ENCODE measurements around the gene ITFG1. TPM values are rescaled to one million over a fixed set of nuclear protein-coding genes. Genes with fewer than 3 reads are reported as not detected.

ITFG1 gene
- total RNA-seq, 1 experiment from 2014 or later, result 20.0 TPM

DNA sequence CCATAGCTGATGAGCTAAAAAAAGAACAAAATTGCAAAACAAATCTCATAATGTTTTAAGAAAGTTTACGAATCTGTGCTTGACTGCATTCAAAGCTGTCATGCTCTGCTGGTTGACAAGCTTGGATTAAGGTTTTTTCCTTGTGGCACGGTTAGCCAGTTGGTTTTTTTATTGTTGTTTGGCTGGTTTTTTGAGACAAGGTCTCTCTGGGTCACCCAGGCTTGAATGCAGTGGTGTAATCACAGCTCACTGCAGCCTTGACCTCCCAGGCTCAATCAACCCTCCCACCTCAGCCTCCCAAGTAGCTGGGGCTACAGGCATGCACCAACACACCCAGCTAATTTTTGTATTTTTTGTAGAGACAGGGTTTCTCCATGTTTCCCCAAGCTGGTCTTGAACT, 45.9 kb upstream of the ITFG1 start:
- H3K4me1 ChIP-seq (ENCODE audit: insufficient read depth, low read length), result no peaks in the 10 kb centered on the region
- H3F3A ChIP-seq (ENCODE audit: low read length, unreplicated experiment), result no peaks in the 10 kb centered on the region
- no peak overlapping the region for H3K4me2 ChIP-seq (ENCODE audit: low read length)
- H3K9ac ChIP-seq (ENCODE audit: low read length), result no peak overlapping the region
- no peaks in the 10 kb centered on the region for H3K79me2 ChIP-seq (ENCODE audit: low read length)
- BruUV-seq (replicated peaks), result no TSS peak
- H3K4me3 ChIP-seq (ENCODE audit: low read length), result no peak overlapping the region
- no peaks in the 10 kb centered on the region for H3K27me3 ChIP-seq (ENCODE audit: low read length)
- intact Hi-C loops (cut with micrococcal nuclease), result no loop called here
- no peak for DNase-seq
- no peaks in the 10 kb centered on the region for H3K9me2 ChIP-seq (replicated peaks; ENCODE audit: low read length)
- no peak for ATAC-seq
- TF ChIP-seq, protein P1, sequence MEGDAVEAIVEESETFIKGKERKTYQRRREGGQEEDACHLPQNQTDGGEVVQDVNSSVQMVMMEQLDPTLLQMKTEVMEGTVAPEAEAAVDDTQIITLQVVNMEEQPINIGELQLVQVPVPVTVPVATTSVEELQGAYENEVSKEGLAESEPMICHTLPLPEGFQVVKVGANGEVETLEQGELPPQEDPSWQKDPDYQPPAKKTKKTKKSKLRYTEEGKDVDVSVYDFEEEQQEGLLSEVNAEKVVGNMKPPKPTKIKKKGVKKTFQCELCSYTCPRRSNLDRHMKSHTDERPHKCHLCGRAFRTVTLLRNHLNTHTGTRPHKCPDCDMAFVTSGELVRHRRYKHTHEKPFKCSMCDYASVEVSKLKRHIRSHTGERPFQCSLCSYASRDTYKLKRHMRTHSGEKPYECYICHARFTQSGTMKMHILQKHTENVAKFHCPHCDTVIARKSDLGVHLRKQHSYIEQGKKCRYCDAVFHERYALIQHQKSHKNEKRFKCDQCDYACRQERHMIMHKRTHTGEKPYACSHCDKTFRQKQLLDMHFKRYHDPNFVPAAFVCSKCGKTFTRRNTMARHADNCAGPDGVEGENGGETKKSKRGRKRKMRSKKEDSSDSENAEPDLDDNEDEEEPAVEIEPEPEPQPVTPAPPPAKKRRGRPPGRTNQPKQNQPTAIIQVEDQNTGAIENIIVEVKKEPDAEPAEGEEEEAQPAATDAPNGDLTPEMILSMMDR (conservative IDR thresholded peaks at IDR 0.05; ENCODE audit: low read depth, low read length), result no peak
- TF ChIP-seq EZH2 (IDR thresholded peaks at IDR 0.05; ENCODE audit: low read length, unreplicated experiment) (no peak), EZH2phosphoT487 (IDR thresholded peaks at IDR 0.05; ENCODE audit: borderline replicate concordance, low read length) (no peak)
- no peak overlapping the region for H2AFZ ChIP-seq (ENCODE audit: low read length)
- peaks cover 14% of the 10 kb centered on the region; the same call in 1 of the 2 replicates for H3K36me3 ChIP-seq (ENCODE audit: low read depth, low read length)
- no peaks in the 10 kb centered on the region for H4K20me1 ChIP-seq (ENCODE audit: low read length)
- ChIA-PET CTCF (no interaction called here), POLR2A (ENCODE audit: unreplicated experiment) (no interaction called here)
- H3K27ac ChIP-seq (ENCODE audit: low read length), result no peak overlapping the region
- no peaks in the 10 kb centered on the region for H3K9me3 ChIP-seq (ENCODE audit: low read length)

GRCh38 chr16:47504599-47504998, 43.7 kb upstream of the ITFG1 start:
- no peaks in the 10 kb centered on the region for H3K9me2 ChIP-seq (replicated peaks; ENCODE audit: low read length)
- ChIA-PET CTCF (no interaction called here), POLR2A (ENCODE audit: unreplicated experiment) (no interaction called here)
- no peaks in the 10 kb centered on the region for H4K20me1 ChIP-seq (ENCODE audit: low read length)
- peaks cover 21% of the 10 kb centered on the region for H3K36me3 ChIP-seq (ENCODE audit: low read depth, low read length)
- DNase-seq (no peak), ATAC-seq (no peak)
- TF ChIP-seq, protein P1 (conservative IDR thresholded peaks at IDR 0.05; ENCODE audit: low read depth, low read length), result no peak
- no peak for TF ChIP-seq EZH2 (IDR thresholded peaks at IDR 0.05; ENCODE audit: low read length, unreplicated experiment)
- H3K4me3 ChIP-seq (ENCODE audit: low read length), result no peak overlapping the region
- no peak overlapping the region for H3K4me2 ChIP-seq (ENCODE audit: low read length)
- no peak overlapping the region for H2AFZ ChIP-seq (ENCODE audit: low read length)
- H3K9me3 ChIP-seq (ENCODE audit: low read length), result no peaks in the 10 kb centered on the region
- no TSS peak for BruUV-seq (replicated peaks)
- no peaks in the 10 kb centered on the region for H3K4me1 ChIP-seq (ENCODE audit: insufficient read depth, low read length)
- H3K27me3 ChIP-seq (ENCODE audit: low read length), result no peaks in the 10 kb centered on the region
- no peak overlapping the region for H3K27ac ChIP-seq (ENCODE audit: low read length)
- no peaks in the 10 kb centered on the region for H3K79me2 ChIP-seq (ENCODE audit: low read length)
- intact Hi-C loops (cut with micrococcal nuclease), result no loop called here
- H3F3A ChIP-seq (ENCODE audit: low read length, unreplicated experiment), result no peaks in the 10 kb centered on the region
- H3K9ac ChIP-seq (ENCODE audit: low read length), result no peak overlapping the region

- ATAC-seq (peak; percentile 59), DNase-seq (peak; percentile 39)
- Histone ChIP-seq H3K9me3 (ENCODE audit: low read length) (no peaks in the 10 kb centered on the region), H3K27me3 (ENCODE audit: low read length) (no peaks in the 10 kb centered on the region), H3K27ac (ENCODE audit: low read length) (no peak overlapping the region), H3F3A (ENCODE audit: low read length, unreplicated experiment) (no peaks in the 10 kb centered on the region), H3K4me3 (ENCODE audit: low read length) (no peak overlapping the region), H3K9me2 (replicated peaks; ENCODE audit: low read length) (no peaks in the 10 kb centered on the region), H3K4me1 (ENCODE audit: insufficient read depth, low read length) (no peaks in the 10 kb centered on the region), H3K36me3 (ENCODE audit: low read depth, low read length) (peaks cover 21% of the 10 kb centered on the region), H2AFZ (ENCODE audit: low read length) (no peak overlapping the region), H3K4me2 (ENCODE audit: low read length) (no peak overlapping the region), H4K20me1 (ENCODE audit: low read length) (no peaks in the 10 kb centered on the region), H3K79me2 (ENCODE audit: low read length) (no peaks in the 10 kb centered on the region), H3K9ac (ENCODE audit: low read length) (no peak overlapping the region)
- no TSS peak for BruUV-seq (replicated peaks)
- POLR2A ChIA-PET (ENCODE audit: unreplicated experiment), result no interaction called here
- CTCF ChIA-PET, result no interaction called here
- intact Hi-C loops (cut with micrococcal nuclease), result no loop called here
- TF ChIP-seq EZH2phosphoT487 (IDR thresholded peaks at IDR 0.05; ENCODE audit: borderline replicate concordance, low read length) (no peak), EZH2 (IDR thresholded peaks at IDR 0.05; ENCODE audit: low read length, unreplicated experiment) (no peak)
- TF ChIP-seq, protein P1 (conservative IDR thresholded peaks at IDR 0.05; ENCODE audit: low read depth, low read length), result no peak
Observed at GRCh38 chr16:47503936-47504335, 43.1 kb upstream of the ITFG1 start.

Measured in PC-3 (cell line).